Right cardiac atrium (tissue), 5 donors: ENCODE results near the gene ISG20. TPM values are rescaled to one million over a fixed set of nuclear protein-coding genes. Genes with fewer than 3 reads are reported as not detected.

Experiments used
- ATAC-seq, 2 donors: fragments of 200-7000 bp; cut with Tn5 transposase; one replicate each; pipeline versions ENCODE4 v1.8.0 to v1.9.1; 2020; ENCODE audit warnings: moderate library complexity in 2 of 2, mild to moderate bottlenecking in 1 of 2
- DNase-seq, 3 donors: peaks; one replicate each; pipeline ENCODE4 v3.0.0-alpha.2; 2020
- H3K27ac ChIP-seq: one replicate; pipeline ENCODE4 v1.5.1; 2013; ENCODE audit warnings: mild to moderate bottlenecking, low read length, control low read depth, moderate library complexity
- H3K27me3 ChIP-seq: one replicate; pipeline ENCODE4 v1.6.1; 2013; ENCODE audit not compliant: control insufficient read depth, insufficient read depth
- H3K4me1 ChIP-seq: one replicate; pipeline ENCODE4 v1.6.1; 2013; ENCODE audit warnings: low read length; ENCODE audit not compliant: control insufficient read depth, insufficient read depth
- H3K4me3 ChIP-seq: one replicate; pipeline ENCODE4 v1.5.1; 2013; ENCODE audit warnings: low read length, control low read depth
- H3K9me3 ChIP-seq: one replicate; pipeline ENCODE4 v1.6.1; 2013; ENCODE audit warnings: low read length; ENCODE audit not compliant: control insufficient read depth
- WGBS: extraction: QIAGEN DNeasy Blood & Tissue Kit; methylation state at CpG from one replicate; pipeline ENCODE4 v1.1.7; 2013; 5-methylcytosine and 5-hydroxymethylcytosine counted together
- intact Hi-C, 4 donors: fragments of 100-400 bp; cut with DNase I; formaldehyde crosslinking; loops; one replicate each; pipeline versions ENCODE4 v1.11.0 to v1.14.0; 2022 to 2023
- polyA plus RNA-seq: library from polyadenylated mRNA; stranded (reverse); fragments of 200-250 nt; gene quantifications from one replicate; pipeline ENCODE4 v1.2.3, GENCODE V29; 2013
- total RNA-seq, 4 donors: library from RNA; stranded (reverse); fragmentation: NEBNext Ultra II Directional; extraction: Animal tissue kit (Norgen Biotek cat#: 25700); gene quantifications; one replicate each; pipeline ENCODE4 v1.2.1, GENCODE V29; 2021
- donor health status: healthy with polysubstance abuse.
- donor health status: DM: no; HTN: yes; CAD: no.
- donor health status: DM: no; HTN: no; CAD: no.
- donor health status: DM: no; HTN: yes; CAD: no; lungs with severe emphysema.
- donor health status: DM: yes; HTN: yes; CAD: no.

ISG20 gene
- total and polyA plus RNA-seq, 5 donors = 3.4 to 5.8 (median 5.3) TPM

DNA sequence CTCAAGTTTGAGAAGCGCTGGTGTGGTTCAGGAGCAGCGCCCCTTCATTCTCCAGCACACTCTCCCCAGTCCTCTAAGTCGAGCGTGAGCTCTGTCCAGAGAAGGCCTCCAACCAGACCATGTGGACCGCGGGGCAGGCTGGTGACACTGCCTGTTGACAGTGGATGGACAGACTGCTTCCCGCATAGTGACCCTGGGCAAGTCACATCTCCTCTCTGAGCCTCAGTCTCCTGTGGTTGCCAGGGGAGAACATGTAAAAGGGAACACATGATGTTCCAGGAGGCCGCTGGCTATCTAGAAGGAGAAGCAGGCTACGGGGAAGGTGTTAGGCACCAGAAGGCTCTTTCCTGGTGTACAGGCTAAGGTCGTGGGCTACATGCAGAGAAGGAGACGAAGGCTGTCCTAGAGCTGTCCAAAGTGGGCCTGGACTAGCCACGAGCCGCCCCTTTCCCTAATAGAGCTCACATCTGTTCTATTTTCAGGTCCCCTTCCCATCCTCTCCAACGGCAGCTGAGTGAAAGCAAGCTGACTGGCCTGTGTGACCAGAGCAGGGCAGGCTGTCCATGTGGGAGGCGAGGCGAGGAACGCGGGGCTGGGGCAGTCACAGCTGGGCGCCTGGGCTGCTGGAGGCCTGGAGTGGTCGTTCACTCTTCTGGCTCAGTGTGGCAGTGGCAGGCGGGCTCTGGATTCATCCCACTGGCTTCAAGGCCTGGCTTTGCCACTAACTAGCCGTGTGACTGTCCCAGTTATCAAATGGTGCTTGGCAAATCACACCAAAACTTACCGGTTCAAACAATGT lies 11.1 kb downstream of the ISG20 start:
- no peaks in the 10 kb centered on the region for H3K27me3 ChIP-seq
- intact Hi-C loops = loop anchor here in 2 of 4 donors (10.0 kb wide), 2 partner anchors 175 to 185 kb away; no protein-coding TSS in a partner anchor
- H3K4me3 ChIP-seq = no peak overlapping the region
- WGBS = 84% methylated on average over 23 of the region's 23 CpGs
- H3K27ac ChIP-seq = peak overlapping the region; percentile 25
- DNase-seq (no peak), ATAC-seq (no peak)
- H3K4me1 ChIP-seq = peaks cover 3% of the 10 kb centered on the region
- no peaks in the 10 kb centered on the region for H3K9me3 ChIP-seq

DNA sequence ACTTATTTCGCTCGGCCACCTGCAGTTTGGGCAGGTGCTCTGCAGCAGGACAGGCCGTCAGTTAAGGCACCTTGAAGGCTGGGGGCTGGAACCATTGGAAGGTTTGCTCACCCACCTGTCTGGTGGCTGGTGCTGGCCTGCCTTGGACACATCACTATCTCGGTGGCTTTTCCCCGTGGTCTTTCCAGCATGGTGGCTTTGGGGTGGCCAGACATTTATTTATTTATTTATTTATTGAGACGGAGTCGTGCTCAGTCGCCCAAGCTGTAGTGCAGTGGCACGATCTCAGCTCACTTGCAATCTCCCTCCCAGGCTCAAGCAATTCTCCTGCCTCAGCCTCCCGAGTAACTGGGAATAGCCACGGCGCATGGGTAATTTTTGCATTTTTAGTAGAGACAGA lies 11.7 kb downstream of the ISG20 start:
- H3K27me3 ChIP-seq = no peaks in the 10 kb centered on the region
- no peak for DNase-seq
- 96% methylated on average over 12 of the region's 12 CpGs for WGBS
- no peak overlapping the region for H3K4me3 ChIP-seq
- H3K4me1 ChIP-seq = peaks cover 3% of the 10 kb centered on the region
- no peak overlapping the region for H3K27ac ChIP-seq
- H3K9me3 ChIP-seq = no peaks in the 10 kb centered on the region
- intact Hi-C loops = loop anchor here in 2 of 4 donors (10.0 kb wide), 2 partner anchors 174 to 184 kb away; no protein-coding TSS in a partner anchor
- ATAC-seq = no peak

DNA sequence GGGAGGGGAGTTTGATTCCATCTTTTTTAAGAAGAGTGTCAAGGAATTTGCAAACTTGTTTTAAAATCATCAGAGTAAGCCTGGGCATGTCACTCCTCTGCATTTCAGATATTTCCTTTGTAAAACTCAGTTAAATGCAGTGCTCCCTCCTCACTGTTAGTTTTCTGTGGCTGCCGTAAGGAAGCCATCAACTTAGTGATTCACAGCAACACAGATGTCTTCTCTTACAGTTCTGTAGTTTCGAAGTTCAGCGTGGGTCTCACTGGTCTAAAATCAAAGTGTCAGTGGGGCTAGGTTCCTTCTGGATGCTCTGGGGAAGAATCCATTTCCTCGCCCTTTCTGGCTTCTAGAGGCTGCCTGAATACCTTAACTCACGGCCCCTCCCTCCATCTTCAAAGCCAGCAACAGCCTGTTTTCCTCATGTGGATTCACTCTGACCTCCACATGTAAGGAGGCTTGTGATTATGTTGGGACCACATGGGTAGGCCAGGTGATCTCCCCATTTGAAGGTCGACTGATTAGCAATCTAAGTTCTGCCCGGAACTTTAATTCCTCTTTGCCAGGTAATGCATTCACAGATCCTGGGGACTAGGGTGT lies 12.4 kb downstream of the ISG20 start:
- H3K9me3 ChIP-seq = no peaks in the 10 kb centered on the region
- 86% methylated on average over 7 of the region's 7 CpGs for WGBS
- H3K27me3 ChIP-seq = no peaks in the 10 kb centered on the region
- intact Hi-C loops = loop anchor here in 2 of 4 donors (10.0 kb wide), 2 partner anchors 174 to 184 kb away; no protein-coding TSS in a partner anchor
- H3K4me3 ChIP-seq = no peak overlapping the region
- peaks cover 3% of the 10 kb centered on the region for H3K4me1 ChIP-seq
- ATAC-seq (no peak), DNase-seq (no peak)
- no peak overlapping the region for H3K27ac ChIP-seq

DNA sequence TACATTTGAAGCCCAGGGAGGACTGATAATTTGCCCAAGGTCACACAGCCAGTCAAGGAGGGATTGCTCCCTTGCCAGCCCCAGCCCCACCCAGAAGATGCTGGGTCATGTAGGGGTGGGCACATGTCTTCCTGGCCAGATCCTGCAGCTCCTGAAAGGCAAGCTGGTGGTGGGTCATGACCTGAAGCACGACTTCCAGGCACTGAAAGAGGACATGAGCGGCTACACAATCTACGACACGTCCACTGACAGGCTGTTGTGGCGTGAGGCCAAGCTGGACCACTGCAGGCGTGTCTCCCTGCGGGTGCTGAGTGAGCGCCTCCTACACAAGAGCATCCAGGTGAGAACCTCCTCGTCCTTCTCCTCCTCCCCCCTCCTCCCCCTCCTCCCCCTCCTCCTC lies 13.2 kb downstream of the ISG20 start:
- H3K4me1 ChIP-seq = peaks cover 3% of the 10 kb centered on the region
- no peak overlapping the region for H3K4me3 ChIP-seq
- intact Hi-C loops = loop anchor here in 2 of 4 donors (10.0 kb wide), 2 partner anchors 173 to 183 kb away; no protein-coding TSS in a partner anchor
- H3K27ac ChIP-seq = no peak overlapping the region
- 70% methylated on average over 9 of the region's 9 CpGs for WGBS
- no peak for DNase-seq
- H3K27me3 ChIP-seq = no peaks in the 10 kb centered on the region
- ATAC-seq = no peak
- no peaks in the 10 kb centered on the region for H3K9me3 ChIP-seq

DNA sequence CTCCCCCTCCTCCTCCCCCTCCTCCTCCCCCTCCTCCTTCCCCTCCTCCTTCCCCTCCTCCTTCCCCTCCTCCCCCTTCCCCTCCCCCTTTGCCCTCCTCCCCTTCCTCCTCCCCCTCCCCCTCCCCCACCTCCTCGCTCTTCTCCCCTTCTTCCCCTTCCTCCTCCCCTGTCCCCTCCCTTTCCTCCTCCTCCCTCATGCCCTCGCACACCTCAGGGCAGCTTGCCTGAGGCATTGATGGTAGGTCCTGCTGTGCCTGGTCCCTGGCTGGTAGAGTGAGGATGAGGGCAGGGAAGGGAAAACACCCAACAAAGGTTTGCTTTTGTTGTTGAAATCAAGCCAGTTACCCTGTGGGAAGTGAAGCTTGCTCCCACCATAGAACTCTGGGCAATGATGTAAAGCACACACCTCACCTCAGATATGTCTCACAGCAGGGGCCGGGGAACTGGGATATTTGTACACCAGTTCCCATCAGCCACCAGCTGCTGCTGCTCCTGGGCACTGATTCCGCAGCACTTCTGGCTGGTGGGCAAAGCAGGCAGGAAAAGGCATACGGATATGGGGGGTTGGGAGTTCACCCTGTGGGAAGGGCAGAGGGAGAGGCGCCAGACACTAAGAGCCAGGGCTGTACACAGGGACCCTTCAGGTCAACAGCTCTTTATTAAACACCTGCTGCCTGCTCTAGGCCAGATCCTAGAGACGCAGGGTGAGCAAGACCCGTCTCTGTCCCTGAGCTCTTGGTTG lies 13.8 kb downstream of the ISG20 start:
- Histone ChIP-seq H3K4me1 (peaks cover 3% of the 10 kb centered on the region), H3K27me3 (no peaks in the 10 kb centered on the region), H3K27ac (no peak overlapping the region), H3K9me3 (no peaks in the 10 kb centered on the region), H3K4me3 (no peak overlapping the region)
- ATAC-seq = no peak
- DNase-seq = no peak
- WGBS = 75% methylated on average over 7 of the region's 8 CpGs
- intact Hi-C loops = loop anchor here in 2 of 4 donors (10.0 kb wide), 2 partner anchors 172 to 182 kb away; no protein-coding TSS in a partner anchor

DNA sequence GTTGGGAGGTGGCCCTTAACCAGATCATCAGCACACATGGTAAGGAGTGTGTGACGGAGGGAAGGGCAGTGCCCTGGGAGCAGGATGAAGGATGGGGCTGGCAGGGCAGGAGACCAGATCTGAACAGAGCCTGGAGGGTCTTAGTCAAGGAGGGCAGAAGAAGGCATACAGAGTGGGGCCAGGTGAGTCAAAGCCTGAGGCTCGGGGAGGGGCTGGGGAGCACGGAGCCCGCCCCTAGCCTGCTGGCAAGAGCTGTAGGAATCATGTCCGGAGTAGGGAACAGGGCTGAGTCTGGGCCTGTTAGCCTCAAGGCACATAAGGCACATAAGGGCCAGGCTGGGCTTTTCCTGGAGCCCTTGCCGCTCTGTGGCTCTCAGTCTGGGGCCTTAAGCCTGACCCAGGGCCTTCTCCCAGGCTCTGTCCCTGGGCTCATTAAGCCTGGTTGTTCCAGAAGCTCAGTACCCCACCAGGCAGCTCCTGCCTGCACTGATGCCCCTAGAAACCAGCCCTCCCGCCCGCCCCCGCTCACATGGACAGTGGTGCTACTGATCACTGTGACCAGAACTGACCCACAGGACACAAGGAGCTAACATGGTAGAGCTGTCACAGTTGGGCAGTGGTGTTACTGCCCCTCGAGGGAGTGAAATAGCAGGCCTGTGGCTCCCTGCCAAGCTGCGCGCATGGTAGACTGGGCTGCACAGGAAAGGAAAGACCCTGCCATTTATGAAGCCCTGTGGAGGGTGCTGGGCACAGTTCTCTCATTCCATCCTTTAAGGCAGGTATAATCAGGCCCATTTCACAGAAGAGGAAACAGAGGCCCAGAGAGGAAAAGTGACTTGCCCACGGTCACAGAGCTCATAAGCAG lies 14.6 kb downstream of the ISG20 start:
- Histone ChIP-seq H3K4me1 (peaks cover 3% of the 10 kb centered on the region), H3K27me3 (no peaks in the 10 kb centered on the region), H3K27ac (no peak overlapping the region), H3K4me3 (no peak overlapping the region), H3K9me3 (no peaks in the 10 kb centered on the region)
- ATAC-seq (no peak), DNase-seq (no peak)
- intact Hi-C loops = loop anchor here in 2 of 4 donors (10.0 kb wide), 2 partner anchors 171 to 181 kb away; no protein-coding TSS in a partner anchor
- 90% methylated on average over 13 of the region's 13 CpGs for WGBS

DNA sequence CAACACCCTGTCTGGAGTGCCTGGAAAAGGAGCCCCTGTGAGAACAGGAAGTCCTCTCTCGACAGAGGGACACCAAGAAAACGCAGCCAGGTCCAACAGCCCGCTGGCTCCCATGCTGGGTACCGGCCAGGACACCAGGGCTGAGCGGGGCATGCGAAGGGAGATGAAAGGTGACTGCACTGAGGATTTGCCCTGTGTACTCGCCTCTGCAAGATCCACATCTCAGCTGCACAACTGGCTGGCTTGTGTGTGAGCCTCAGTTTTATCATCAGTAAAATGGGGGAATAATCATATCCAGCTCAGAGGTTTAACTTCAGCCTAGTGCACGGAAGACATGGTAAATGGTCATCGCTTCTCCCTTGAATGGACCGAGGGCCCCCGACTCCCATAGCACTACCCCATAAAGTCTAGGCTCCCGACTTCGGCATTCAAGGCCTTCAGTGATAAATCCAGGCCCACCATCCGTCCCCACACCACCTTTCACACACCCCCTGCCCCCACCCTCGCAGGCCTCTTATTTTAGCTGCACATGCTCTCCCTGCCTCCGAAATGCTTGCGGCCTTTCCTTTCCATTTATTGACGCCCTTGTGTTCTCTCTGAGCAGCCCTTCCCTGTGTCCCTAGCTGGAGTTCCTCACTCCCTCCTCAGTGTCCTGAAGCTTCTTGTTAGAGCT lies 15.8 kb downstream of the ISG20 start:
- H3K4me1 ChIP-seq = no peaks in the 10 kb centered on the region
- WGBS = 91% methylated on average over 18 of the region's 18 CpGs
- ATAC-seq = no peak
- intact Hi-C loops = loop anchor here in 2 of 4 donors (10.0 kb wide), 2 partner anchors 170 to 180 kb away; no protein-coding TSS in a partner anchor
- H3K9me3 ChIP-seq = no peaks in the 10 kb centered on the region
- H3K27me3 ChIP-seq = no peaks in the 10 kb centered on the region
- no peak overlapping the region for H3K4me3 ChIP-seq
- H3K27ac ChIP-seq = no peak overlapping the region
- no peak for DNase-seq

DNA sequence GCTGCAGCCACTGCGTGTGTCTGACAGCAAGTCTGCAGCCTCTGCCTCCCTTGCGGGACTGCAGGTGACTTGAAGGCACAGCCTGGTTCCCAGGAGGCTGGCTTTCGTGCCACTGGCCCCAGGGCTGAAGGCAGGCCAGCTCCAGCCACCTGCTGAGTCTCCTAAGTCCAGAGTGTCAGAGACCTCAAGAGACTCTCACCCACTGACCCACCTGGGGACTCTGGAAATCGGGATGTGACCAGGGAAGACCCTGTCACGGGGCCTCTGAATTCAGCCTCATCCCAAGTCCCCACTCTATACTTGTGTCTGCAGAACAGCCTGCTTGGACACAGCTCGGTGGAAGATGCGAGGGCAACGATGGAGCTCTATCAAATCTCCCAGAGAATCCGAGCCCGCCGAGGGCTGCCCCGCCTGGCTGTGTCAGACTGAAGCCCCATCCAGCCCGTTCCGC lies 16.3 kb downstream of the ISG20 start:
- H3K4me1 ChIP-seq = no peaks in the 10 kb centered on the region
- H3K9me3 ChIP-seq = no peaks in the 10 kb centered on the region
- 84% methylated on average over 14 of the region's 14 CpGs for WGBS
- H3K4me3 ChIP-seq = no peak overlapping the region
- no peak for DNase-seq
- H3K27ac ChIP-seq = no peak overlapping the region
- no peak for ATAC-seq
- intact Hi-C loops = loop anchor here in 2 of 4 donors (10.0 kb wide), 2 partner anchors 170 to 180 kb away; no protein-coding TSS in a partner anchor
- H3K27me3 ChIP-seq = no peaks in the 10 kb centered on the region

DNA sequence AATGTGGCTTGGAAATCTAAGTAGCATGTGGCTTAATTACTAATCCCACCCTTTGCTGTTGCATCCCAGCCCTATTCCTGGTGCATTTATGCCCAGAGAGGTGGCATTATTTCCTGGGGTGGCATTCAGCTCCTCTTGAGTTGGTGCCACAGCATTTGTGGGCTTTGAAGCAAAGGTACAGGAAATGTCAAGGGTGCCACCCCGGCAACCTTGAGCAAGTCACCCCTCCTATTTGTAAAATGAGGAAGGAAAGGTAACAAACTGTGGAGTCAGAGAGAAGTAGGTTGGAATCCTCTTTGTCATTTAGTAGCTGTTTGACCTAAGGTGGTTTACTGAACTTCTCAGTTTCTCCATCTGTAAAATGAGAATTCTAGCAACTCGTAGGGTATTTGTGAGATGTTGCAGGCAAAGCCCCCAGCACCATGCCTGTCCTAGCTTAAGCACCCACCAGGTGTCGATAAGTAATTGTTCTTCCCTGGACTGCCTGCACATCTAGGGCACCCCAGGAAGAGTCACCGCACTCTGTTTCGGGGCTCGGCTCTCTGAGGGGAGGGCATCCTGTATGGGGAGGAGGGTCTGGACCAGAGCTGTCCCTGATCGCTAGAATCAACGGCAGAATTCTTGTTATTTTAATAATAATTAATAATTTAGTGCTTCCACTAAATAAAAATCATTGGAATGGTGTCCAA lies 17.1 kb downstream of the ISG20 start:
- DNase-seq (no peak), ATAC-seq (no peak)
- H3K4me1 ChIP-seq = no peaks in the 10 kb centered on the region
- H3K27ac ChIP-seq = no peak overlapping the region
- no peak overlapping the region for H3K4me3 ChIP-seq
- intact Hi-C loops = loop anchor here in 3 of 4 donors (2.0 to 10.0 kb wide), 3 partner anchors 169 to 179 kb away; no protein-coding TSS in a partner anchor
- H3K9me3 ChIP-seq = no peaks in the 10 kb centered on the region
- 81% methylated on average over 8 of the region's 8 CpGs for WGBS
- no peaks in the 10 kb centered on the region for H3K27me3 ChIP-seq
